H1 (cell line): ENCODE results near the gene ARCN1. TPM values are rescaled to one million over a fixed set of nuclear protein-coding genes. Genes with fewer than 3 reads are reported as not detected.

ENCODE experiments used
- CTCF ChIA-PET: fragments of 300-600 bp; sonication (Branson Sonifier 250); formaldehyde crosslinking; loops from one replicate; lab custom pipeline; 2021; ENCODE audit not compliant: partially characterized antibody; lab: Charles Lee
- POLR2A ChIA-PET: fragments of 300-600 bp; sonication (Branson Sonifier 250); formaldehyde crosslinking; loops from one replicate; lab custom pipeline; 2021; ENCODE audit warnings: inconsistent platforms; ENCODE audit not compliant: partially characterized antibody; lab: Charles Lee
- DNase-seq, 2 experiments: peaks; one replicate each; pipeline versions ENCODE4 v3.0.0 to v3.0.0-alpha.2; 2010 to 2022; ENCODE audit warnings: low spot score in 2 of 2, low read depth in 1 of 2, mixed read lengths in 1 of 2
- FAIRE-seq: peaks from 2 replicates; lab custom pipeline; 2011; peaks lifted over from hg19 to GRCh38; lab: Jason Lieb, UNC
- H2AFZ ChIP-seq: 2 replicates; pipeline ENCODE4 v1.8.1; 2012; ENCODE audit warnings: low read length, inconsistent platforms
- H2AK5ac ChIP-seq: 2 replicates; pipeline ENCODE4 v1.6.1; 2013; ENCODE audit warnings: low read depth, low read length
- H2BK120ac ChIP-seq: replicated peaks from 2 replicates; pipeline ENCODE3; 2013; ENCODE audit warnings: low read depth, low read length, inconsistent platforms
- H2BK12ac ChIP-seq: 2 replicates; pipeline ENCODE4 v1.6.1; 2013; ENCODE audit warnings: low read depth, low read length
- H2BK15ac ChIP-seq: 2 replicates; pipeline ENCODE4 v1.6.1; 2013; ENCODE audit warnings: low read length
- H2BK20ac ChIP-seq: 2 replicates; pipeline ENCODE4 v1.6.1; 2013; ENCODE audit warnings: low read length
- H2BK5ac ChIP-seq: 2 replicates; pipeline ENCODE4 v1.6.1; 2013; ENCODE audit warnings: low read depth, low read length
- H3K14ac ChIP-seq: 2 replicates; pipeline ENCODE4 v1.6.1; 2013; ENCODE audit warnings: inconsistent platforms; ENCODE audit not compliant: insufficient read length
- H3K18ac ChIP-seq: 2 replicates; pipeline ENCODE4 v1.6.1; 2013; ENCODE audit warnings: low read length; ENCODE audit errors: extremely low read depth
- H3K23ac ChIP-seq: 2 replicates; pipeline ENCODE4 v1.6.1; 2013; ENCODE audit warnings: inconsistent platforms; ENCODE audit not compliant: insufficient read length
- H3K23me2 ChIP-seq: 2 replicates; pipeline ENCODE4 v1.6.1; 2013; ENCODE audit warnings: low read depth, low read length
- H3K27ac ChIP-seq: 2 replicates; pipeline ENCODE4 v1.6.1; 2011; ENCODE audit warnings: low read depth, low read length, inconsistent platforms
- H3K27me3 ChIP-seq, 4 experiments: replicated peaks in 1 of 4; 1 replicate in 1 of 4; 2 replicates in 3 of 4; pipeline versions ENCODE4 v1.6.1 to v1.8.1; 2011 to 2013; ENCODE audit warnings: low read length in 3 of 4, mild to moderate bottlenecking in 3 of 4, inconsistent platforms in 2 of 4, mixed read lengths in 2 of 4, moderate library complexity in 1 of 4; ENCODE audit not compliant: control insufficient read depth in 3 of 4, insufficient read depth in 3 of 4; ENCODE audit errors: extremely low read depth in 1 of 4
- H3K36me3 ChIP-seq, 4 experiments: 2 replicates each; pipeline versions ENCODE4 v1.6.1 to v1.8.1; 2011 to 2013; ENCODE audit warnings: mild to moderate bottlenecking in 4 of 4, low read length in 3 of 4, moderate library complexity in 2 of 4, control low read depth in 1 of 4, inconsistent platforms in 1 of 4; ENCODE audit not compliant: insufficient read depth in 4 of 4, control insufficient read depth in 2 of 4
- H3K4ac ChIP-seq: replicated peaks from 2 replicates; pipeline ENCODE3; 2013; ENCODE audit warnings: low read length, low read depth, mixed read lengths, inconsistent platforms; ENCODE audit not compliant: insufficient read length
- H3K4me1 ChIP-seq, 4 experiments: replicated peaks in 1 of 4; 1 replicate in 1 of 4; 2 replicates in 3 of 4; pipeline versions ENCODE4 v1.6.1 to v1.8.1; 2011 to 2013; ENCODE audit warnings: low read length in 3 of 4, inconsistent platforms in 2 of 4, mixed read lengths in 1 of 4; ENCODE audit not compliant: insufficient read depth in 4 of 4, control insufficient read depth in 3 of 4
- H3K4me2 ChIP-seq, 2 experiments: 2 replicates each; pipeline versions ENCODE4 v1.6.1 to v1.8.1; 2011 to 2013; ENCODE audit warnings: low read depth in 2 of 2, low read length in 2 of 2, control low read depth in 1 of 2, inconsistent platforms in 1 of 2, mild to moderate bottlenecking in 1 of 2; ENCODE audit not compliant: insufficient read depth in 1 of 2
- H3K4me3 ChIP-seq, 4 experiments: fragments of 200-600, 300-600 bp in 1 of 4; sonication (generic), shearing (Covaris generic), sonication (Bioruptor Twin) in 1 of 4; 2 replicates each; pipeline versions ENCODE4 v1.5.1 to v1.8.1; 2011 to 2016; ENCODE audit warnings: low read length in 4 of 4, low read depth in 3 of 4, control low read depth in 2 of 4, inconsistent platforms in 2 of 4, mild to moderate bottlenecking in 2 of 4, mixed read lengths in 1 of 4, moderate library complexity in 1 of 4; ENCODE audit not compliant: insufficient read depth in 2 of 4; ENCODE audit errors: extremely low read depth in 1 of 4
- H3K56ac ChIP-seq: replicated peaks from 2 replicates; pipeline ENCODE3; 2013; ENCODE audit warnings: low read depth, mild to moderate bottlenecking, mixed read lengths, low read length, inconsistent platforms; ENCODE audit not compliant: insufficient read length
- H3K79me1 ChIP-seq: 2 replicates; pipeline ENCODE4 v1.6.1; 2013; ENCODE audit warnings: low read depth, low read length, control low read depth
- H3K79me2 ChIP-seq, 2 experiments: 2 replicates each; pipeline versions ENCODE4 v1.6.1 to v1.8.1; 2012 to 2013; ENCODE audit warnings: low read length in 2 of 2, mild to moderate bottlenecking in 2 of 2, inconsistent platforms in 1 of 2; ENCODE audit not compliant: insufficient read depth in 2 of 2, control insufficient read depth in 1 of 2
- H3K9ac ChIP-seq, 4 experiments: replicated peaks in 1 of 4; 1 replicate in 1 of 4; 2 replicates in 3 of 4; pipeline versions ENCODE4 v1.6.1 to v1.8.1; 2011 to 2013; ENCODE audit warnings: low read depth in 3 of 4, low read length in 3 of 4, control low read depth in 2 of 4, mild to moderate bottlenecking in 2 of 4, moderate library complexity in 2 of 4, inconsistent platforms in 1 of 4; ENCODE audit errors: extremely low read depth in 1 of 4
- H3K9me3 ChIP-seq, 2 experiments: 2 replicates each; pipeline versions ENCODE4 v1.6.1 to v1.8.1; 2012 to 2013; ENCODE audit warnings: mild to moderate bottlenecking in 2 of 2, moderate library complexity in 2 of 2, control low read depth in 1 of 2, inconsistent platforms in 1 of 2, low read depth in 1 of 2, low read length in 1 of 2, mixed read lengths in 1 of 2; ENCODE audit not compliant: insufficient read depth in 2 of 2
- H4K20me1 ChIP-seq, 2 experiments: replicated peaks in 1 of 2; 2 replicates each; pipeline versions ENCODE3 to v1.8.1; 2011 to 2013; ENCODE audit warnings: inconsistent platforms in 2 of 2, low read length in 2 of 2, mild to moderate bottlenecking in 1 of 2; ENCODE audit not compliant: insufficient read depth in 2 of 2, control insufficient read depth in 1 of 2
- H4K5ac ChIP-seq: 2 replicates; pipeline ENCODE4 v1.6.1; 2013; ENCODE audit warnings: low read length, low read depth, mixed read lengths, inconsistent platforms; ENCODE audit not compliant: insufficient read length
- H4K8ac ChIP-seq: 2 replicates; pipeline ENCODE4 v1.8.0; 2013; ENCODE audit warnings: mild to moderate bottlenecking, moderate library complexity, low read length, inconsistent platforms; ENCODE audit not compliant: insufficient read depth; ENCODE audit errors: extremely low read depth
- H4K91ac ChIP-seq: replicated peaks from 2 replicates; pipeline ENCODE3; 2013; ENCODE audit warnings: low read length, mixed read lengths, inconsistent platforms; ENCODE audit not compliant: insufficient read length
- SP4 ChIP-seq: IDR thresholded peaks from 2 replicates; pipeline ENCODE4 v1.6.1; 2012; ENCODE audit warnings: low read length, inconsistent platforms
- TCF12 ChIP-seq: IDR thresholded peaks from 2 replicates; pipeline ENCODE4 v1.6.1; 2011; ENCODE audit warnings: low read depth, mild to moderate bottlenecking, low read length
- WGBS, 2 experiments: shearing (Covaris generic) in 1 of 2; methylation state at CpG; one replicate each; pipeline versions ENCODE4 v1.1.6 to v1.1.7; 2013 to 2015; ENCODE audit warnings: low lambda C conversion rate in 2 of 2, mixed read lengths in 2 of 2, inconsistent platforms in 1 of 2, low coverage in 1 of 2, missing lambda C conversion rate in 1 of 2; ENCODE audit not compliant: insufficient replicate concordance in 2 of 2, insufficient coverage in 1 of 2, insufficient read length in 1 of 2; ENCODE audit errors: extremely low coverage in 1 of 2, missing lambda C conversion rate in 1 of 2; 5-methylcytosine and 5-hydroxymethylcytosine counted together
- polyA plus RNA-seq, 7 experiments: library from polyadenylated mRNA; depleted of rRNA in 3 of 7; stranded (reverse) in 5 of 7; unstranded in 2 of 7; fragments of >200 nt in 5 of 7; fragments of 200-250 nt in 2 of 7; gene quantifications; 1 replicate in 5 of 7; 2 replicates in 1 of 7; 4 replicates in 1 of 7; pipeline versions ENCODE4 v1.2.1 to v1.2.3, GENCODE V29; 2011 to 2013; ENCODE audit warnings: missing spikeins in 2 of 7, mixed read lengths in 2 of 7
- total RNA-seq: library from RNA; stranded (reverse); fragmentation: NEBNext Ultra II Directional; extraction: Animal tissue kit (Norgen Biotek cat#: 25700); gene quantifications from 2 replicates; pipeline ENCODE4 v1.2.1, GENCODE V29; 2021

ARCN1 gene
- total and polyA plus RNA-seq, 2 of the 8 experiments (the other 6 are each of a cell fraction or from before 2014, with no cell fraction given), result 132 to 146 TPM

- 96% methylated on average over 8 of the region's 8 CpGs; no CpG with 5 or more reads in 1 of the 2 experiments for WGBS, 2 experiments
Observed at GRCh38 chr11:118650366-118650765, 78.2 kb downstream of the ARCN1 start.

More at GRCh38 chr11:118650366-118650765, 78.2 kb downstream of the ARCN1 start:
- FAIRE-seq, result no peak
- Histone ChIP-seq H3K79me2 (no peaks in the 10 kb centered on the region), H3K18ac (no peak overlapping the region), H3K4me2 (no peak overlapping the region), H3K4me1 (no peaks in the 10 kb centered on the region), H3K36me3 (peaks cover 23 to 68% (median 43%) of the 10 kb centered on the region in 4 experiments; a peak in 7 of 8 replicates), H3K9ac (no peak overlapping the region)
- TF ChIP-seq SP4 (no peak), TCF12 (no peak)
- TF ChIP-seq, all 59 proteins: peak for 0
- Histone ChIP-seq H4K8ac (no peak overlapping the region), H2AK5ac (no peak overlapping the region), H4K20me1 (peaks cover 0 to 7% of the 10 kb centered on the region in 2 experiments), H3K23ac (no peak overlapping the region), H2BK20ac (no peak overlapping the region), H3K56ac (no peak overlapping the region), H2BK5ac (no peak overlapping the region), H3K27me3 (no peaks in the 10 kb centered on the region), H4K91ac (no peak overlapping the region), H2AFZ (no peak overlapping the region), H3K23me2 (no peaks in the 10 kb centered on the region), H3K14ac (no peak overlapping the region), H2BK12ac (no peak overlapping the region), H3K9me3 (no peaks in the 10 kb centered on the region), H3K4me3 (no peak overlapping the region), H4K5ac (no peak overlapping the region), H2BK15ac (no peak overlapping the region), H3K4ac (no peak overlapping the region), H3K79me1 (no peaks in the 10 kb centered on the region; the same call in 1 of the 2 replicates), H3K27ac (no peak overlapping the region), H2BK120ac (no peak overlapping the region)
- POLR2A ChIA-PET, result interaction anchor here (1.2 to 16.1 kb wide), 2 partner anchors 10 to 29 kb away, joined by 3 to 271 read pairs; no protein-coding TSS in a partner anchor
- DNase-seq, result no peak
- CTCF ChIA-PET, result interaction anchor here (0.6 to 2.5 kb wide), 5 partner anchors 10 to 139 kb away, joined by 3 to 9 read pairs (median 4); no protein-coding TSS in a partner anchor
